Upper lobe of right lung (tissue), 1 donor: ENCODE results near the gene TSPEAR. TPM values are rescaled to one million over a fixed set of nuclear protein-coding genes. Genes with fewer than 3 reads are reported as not detected.
A peak's percentile ranks its signal among the peaks of the same experiment; 100 is the strongest.
"Not testable (repeated sequence)": the region's sequence is repeated elsewhere in the genome, so short reads cannot be mapped to it uniquely, and the experiment has no call there.

Experiments
- ATAC-seq: fragments of 200-7000 bp; cut with Tn5 transposase; one replicate; pipeline ENCODE4 v1.9.1; 2020; ENCODE audit warnings: mild to moderate bottlenecking, moderate library complexity
- DNase-seq: peaks from one replicate; pipeline ENCODE4 v3.0.0-alpha.2; 2020
- H3K27ac ChIP-seq: fragments of 200-600 bp; one replicate; pipeline ENCODE4 v1.8.0; 2022
- H3K27me3 ChIP-seq: fragments of 200-600 bp; one replicate; pipeline ENCODE4 v1.8.0; 2022; ENCODE audit warnings: mild to moderate bottlenecking
- H3K36me3 ChIP-seq: fragments of 200-600 bp; one replicate; pipeline ENCODE4 v1.8.0; 2022
- H3K4me1 ChIP-seq: fragments of 200-600 bp; one replicate; pipeline ENCODE4 v1.8.0; 2022
- H3K4me3 ChIP-seq: fragments of 200-600 bp; one replicate; pipeline ENCODE4 v1.8.0; 2022; ENCODE audit warnings: mild to moderate bottlenecking
- H3K9me3 ChIP-seq: fragments of 200-600 bp; one replicate; pipeline ENCODE4 v1.8.0; 2022
- intact Hi-C: fragments of 100-400 bp; cut with DNase I; formaldehyde crosslinking; loops from one replicate; pipeline ENCODE4 v1.11.0; 2022
- total RNA-seq: library from RNA; stranded (reverse); fragmentation: NEBNext Ultra II Directional; extraction: Animal tissue kit (Norgen Biotek cat#: 25700); gene quantifications from one replicate; pipeline ENCODE4 v1.2.1, GENCODE V29; 2021
- TF ChIP-seq, protein P1 (sequence below): fragments of 200-600 bp; IDR thresholded peaks from one replicate; pipeline ENCODE4 v1.8.0; 2022; ENCODE audit warnings: antibody characterized with exemption
- donor health status: DM: no; HTN: yes; CAD: no; lungs with severe emphysema.

TSPEAR gene
- total RNA-seq, 1 donor from 2014 or later: 0.23 TPM

DNA sequence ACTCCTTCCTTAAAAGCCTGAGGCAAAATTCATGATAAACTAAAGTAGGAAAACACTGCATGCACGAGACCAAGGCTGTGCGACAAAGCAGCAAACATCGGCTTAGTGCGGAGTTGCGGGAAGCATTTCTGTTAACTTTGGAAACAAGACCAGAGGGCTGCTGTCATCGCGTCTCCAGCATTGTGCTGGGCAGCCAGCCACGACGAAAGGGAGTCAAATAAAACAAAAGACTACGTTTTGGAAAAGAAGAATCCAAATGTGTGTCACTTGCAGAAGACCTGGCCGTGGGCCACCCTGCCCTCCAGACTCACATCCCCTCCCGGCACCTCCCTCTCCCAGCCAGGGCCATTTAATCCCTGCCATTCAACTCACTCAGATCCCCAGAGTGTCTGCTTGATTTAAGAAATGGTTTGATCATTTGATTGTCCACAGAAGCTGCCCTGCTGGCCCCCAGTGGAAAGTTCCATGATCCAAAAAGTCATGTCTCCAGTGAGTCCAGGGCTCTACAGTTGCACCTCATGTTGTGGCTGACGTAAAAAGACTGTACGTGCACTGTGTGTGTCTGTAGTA is 67.5 kb downstream of the TSPEAR start:
- DNase-seq (no peak), ATAC-seq (no peak)
- TF ChIP-seq, protein P1, sequence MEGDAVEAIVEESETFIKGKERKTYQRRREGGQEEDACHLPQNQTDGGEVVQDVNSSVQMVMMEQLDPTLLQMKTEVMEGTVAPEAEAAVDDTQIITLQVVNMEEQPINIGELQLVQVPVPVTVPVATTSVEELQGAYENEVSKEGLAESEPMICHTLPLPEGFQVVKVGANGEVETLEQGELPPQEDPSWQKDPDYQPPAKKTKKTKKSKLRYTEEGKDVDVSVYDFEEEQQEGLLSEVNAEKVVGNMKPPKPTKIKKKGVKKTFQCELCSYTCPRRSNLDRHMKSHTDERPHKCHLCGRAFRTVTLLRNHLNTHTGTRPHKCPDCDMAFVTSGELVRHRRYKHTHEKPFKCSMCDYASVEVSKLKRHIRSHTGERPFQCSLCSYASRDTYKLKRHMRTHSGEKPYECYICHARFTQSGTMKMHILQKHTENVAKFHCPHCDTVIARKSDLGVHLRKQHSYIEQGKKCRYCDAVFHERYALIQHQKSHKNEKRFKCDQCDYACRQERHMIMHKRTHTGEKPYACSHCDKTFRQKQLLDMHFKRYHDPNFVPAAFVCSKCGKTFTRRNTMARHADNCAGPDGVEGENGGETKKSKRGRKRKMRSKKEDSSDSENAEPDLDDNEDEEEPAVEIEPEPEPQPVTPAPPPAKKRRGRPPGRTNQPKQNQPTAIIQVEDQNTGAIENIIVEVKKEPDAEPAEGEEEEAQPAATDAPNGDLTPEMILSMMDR: no peak
- no peaks in the 10 kb centered on the region for H3K27me3 ChIP-seq
- H3K4me3 ChIP-seq: no peak overlapping the region
- peaks cover 9% of the 10 kb centered on the region for H3K9me3 ChIP-seq
- intact Hi-C loops: loop anchor here (5.0 kb wide), 1 partner anchor 217 kb away; no protein-coding TSS in a partner anchor
- no peaks in the 10 kb centered on the region for H3K36me3 ChIP-seq
- no peak overlapping the region for H3K27ac ChIP-seq
- H3K4me1 ChIP-seq: no peaks in the 10 kb centered on the region

DNA sequence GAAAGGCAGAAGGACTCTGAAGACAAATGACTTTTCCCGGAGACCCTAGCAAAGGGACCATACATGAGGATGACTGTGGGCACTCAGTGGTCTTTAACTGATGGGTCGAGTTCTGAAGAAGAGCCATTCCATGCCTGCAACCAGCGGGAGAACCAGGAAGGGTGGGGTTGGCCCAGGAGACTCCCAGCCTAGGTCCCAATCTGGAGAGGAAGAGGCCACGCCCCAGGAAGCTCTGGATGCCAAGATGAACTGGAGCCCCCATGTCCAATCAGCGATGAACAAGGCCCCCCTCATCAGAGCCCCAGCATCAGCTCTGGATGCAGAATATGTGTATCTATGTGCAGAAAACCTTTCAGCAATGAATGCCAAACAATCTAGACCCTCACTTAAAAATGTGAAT is 70.6 kb downstream of the TSPEAR start:
- ATAC-seq (no peak), DNase-seq (no peak)
- no peak overlapping the region for H3K27ac ChIP-seq
- peaks cover 9% of the 10 kb centered on the region for H3K9me3 ChIP-seq
- no peaks in the 10 kb centered on the region for H3K4me1 ChIP-seq
- intact Hi-C loops: loop anchor here (5.0 kb wide), 1 partner anchor 213 kb away; no protein-coding TSS in a partner anchor
- no peak overlapping the region for H3K4me3 ChIP-seq
- H3K27me3 ChIP-seq: no peaks in the 10 kb centered on the region
- no peaks in the 10 kb centered on the region for H3K36me3 ChIP-seq
- TF ChIP-seq, protein P1: no peak

DNA sequence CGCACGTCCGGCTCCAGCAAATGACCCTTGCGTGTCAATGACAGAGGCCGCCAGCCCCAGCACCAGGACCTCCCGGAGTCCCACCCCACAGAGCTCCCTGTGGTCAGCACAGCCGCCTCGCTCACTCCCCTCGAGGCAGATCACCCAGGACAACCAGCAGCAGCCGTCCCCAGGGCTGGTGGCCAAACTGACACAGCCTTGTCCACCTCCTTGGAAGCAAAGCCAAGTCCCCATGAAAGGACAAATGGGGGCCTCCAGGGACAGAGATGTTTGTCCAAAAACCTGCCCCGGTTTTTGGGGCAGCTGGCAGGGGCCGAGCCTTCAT is 72.1 kb downstream of the TSPEAR start:
- no peaks in the 10 kb centered on the region for H3K4me1 ChIP-seq
- H3K9me3 ChIP-seq: no peaks in the 10 kb centered on the region
- DNase-seq: no peak
- H3K4me3 ChIP-seq: no peak overlapping the region
- TF ChIP-seq, protein P1: no peak
- no peaks in the 10 kb centered on the region for H3K27me3 ChIP-seq
- intact Hi-C loops: no loop called here
- H3K27ac ChIP-seq: no peak overlapping the region
- ATAC-seq: no peak
- no peaks in the 10 kb centered on the region for H3K36me3 ChIP-seq

DNA sequence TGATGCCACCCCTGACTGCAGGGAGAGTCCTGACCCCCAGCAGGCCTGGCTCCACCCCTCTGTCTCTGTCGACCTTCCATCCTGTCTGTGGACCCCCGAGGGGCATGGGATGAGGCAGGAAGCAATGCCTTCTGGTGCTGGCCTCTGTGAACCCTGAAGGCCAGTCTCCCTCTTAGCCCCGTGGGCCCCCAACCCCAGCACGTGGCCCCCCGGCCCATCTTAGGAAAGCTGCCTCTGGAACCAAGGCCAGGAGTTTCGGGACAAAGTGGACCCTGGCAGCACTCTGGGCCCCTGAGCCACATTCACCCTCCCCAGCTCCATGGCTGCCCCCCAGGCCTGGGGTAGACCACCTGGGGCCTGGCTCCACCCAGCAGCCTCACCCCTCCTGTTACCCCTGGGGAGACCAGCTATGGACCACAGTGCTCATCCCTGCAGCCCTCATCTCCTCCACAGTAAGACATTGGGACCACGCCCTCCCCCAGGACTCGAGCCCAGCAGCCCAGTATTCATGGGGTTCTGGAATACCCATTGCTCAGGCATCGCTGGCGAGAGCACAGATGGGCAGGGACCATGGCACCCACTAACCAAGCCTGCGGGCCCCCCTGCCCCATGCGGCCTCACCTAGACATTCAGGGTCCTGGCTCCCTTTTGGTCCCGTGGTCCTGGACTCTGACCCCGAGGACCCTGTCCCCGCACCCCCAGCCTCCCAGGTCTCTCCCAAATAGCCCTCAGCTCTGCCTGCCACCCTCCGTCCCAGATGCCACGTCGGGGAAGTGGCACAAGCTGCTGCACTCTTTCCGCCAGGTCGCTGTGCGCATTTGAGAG is 72.7 kb downstream of the TSPEAR start:
- ATAC-seq: peak; percentile 19
- H3K9me3 ChIP-seq, H3K36me3 ChIP-seq, H3K4me3 ChIP-seq, H3K4me1 ChIP-seq, intact Hi-C loops, H3K27me3 ChIP-seq, DNase-seq, H3K27ac ChIP-seq: not testable (repeated sequence)

DNA sequence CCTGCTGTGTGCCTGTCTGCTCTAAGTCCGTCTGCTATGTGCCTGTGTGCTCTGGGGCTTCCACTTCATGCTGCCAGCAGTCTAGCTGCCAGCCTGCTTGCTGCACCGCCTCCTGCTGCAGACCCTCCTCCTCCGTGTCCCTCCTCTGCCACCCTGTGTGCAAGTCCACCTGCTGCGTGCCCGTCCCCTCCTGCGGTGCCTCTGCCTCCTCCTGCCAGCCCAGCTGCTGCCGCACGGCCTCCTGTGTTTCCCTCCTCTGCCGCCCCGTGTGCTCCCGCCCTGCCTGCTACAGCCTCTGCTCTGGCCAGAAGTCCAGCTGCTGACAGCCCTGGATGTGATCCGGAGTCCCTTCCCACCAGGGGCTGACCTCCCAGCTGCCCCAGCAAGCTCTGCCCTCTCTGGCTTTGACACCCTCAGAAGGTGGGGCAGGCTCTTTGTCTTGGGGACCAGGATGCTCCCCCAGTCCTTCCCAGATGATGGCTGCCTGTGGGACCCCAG is 73.5 kb downstream of the TSPEAR start:
- DNase-seq, H3K36me3 ChIP-seq, H3K9me3 ChIP-seq, H3K4me1 ChIP-seq, H3K27ac ChIP-seq, H3K27me3 ChIP-seq, H3K4me3 ChIP-seq, intact Hi-C loops: not testable (repeated sequence)
- peak; percentile 8 for ATAC-seq

DNA sequence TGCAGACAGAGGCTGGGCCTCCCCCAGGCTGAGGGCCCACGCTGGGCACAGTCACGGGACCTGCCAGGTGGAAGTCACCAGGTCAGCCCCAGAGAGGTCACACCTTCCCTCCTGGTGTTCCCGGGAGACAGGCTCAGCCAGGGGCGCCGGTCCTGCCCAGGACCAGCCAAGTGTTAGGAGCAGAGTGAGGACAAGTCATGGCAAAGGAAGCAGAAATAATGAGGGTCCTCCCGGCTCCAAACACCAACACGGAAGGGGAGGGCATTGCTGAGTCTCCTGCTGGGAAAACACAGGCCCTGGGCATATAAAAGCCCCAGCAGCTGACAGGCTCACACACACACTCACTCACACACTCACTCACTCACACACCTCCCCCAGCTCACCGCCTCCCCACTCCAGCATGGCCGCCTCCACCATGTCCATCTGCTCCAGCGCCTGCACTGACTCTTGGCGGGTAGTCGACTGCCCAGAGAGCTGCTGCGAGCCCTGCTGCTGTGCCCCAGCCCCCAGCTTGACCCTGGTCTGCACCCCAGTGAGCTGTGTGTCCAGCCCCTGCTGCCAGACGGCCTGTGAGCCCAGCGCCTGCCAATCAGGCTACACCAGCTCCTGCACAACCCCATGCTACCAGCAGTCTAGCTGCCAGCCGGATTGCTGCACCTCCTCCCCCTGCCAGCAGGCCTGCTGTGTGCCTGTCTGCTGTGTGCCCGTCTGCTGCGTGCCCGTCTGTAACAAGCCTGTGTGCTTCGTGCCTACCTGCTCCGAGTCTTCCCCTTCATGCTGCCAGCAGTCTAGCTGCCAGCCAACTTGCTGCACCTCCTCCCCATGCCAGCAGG is 74.1 kb downstream of the TSPEAR start, which contains the start of gene KRTAP10-10:
KRTAP10-10 (plus strand) TSS at position 339 of the 833 bp plus-strand sequence; CDS start at position 401, 62 bp downstream.
- H3K36me3 ChIP-seq: no peaks in the 10 kb centered on the region
- peak; percentile 21 for ATAC-seq
- no peak for DNase-seq

More for the DNA sequence above, 74.1 kb downstream of the TSPEAR start, which contains the start of gene KRTAP10-10:
- Histone ChIP-seq H3K4me1 (no peaks in the 10 kb centered on the region), H3K27ac (no peak within 1 kb of the TSS), H3K27me3 (no peaks in the 10 kb centered on the region), H3K4me3 (no peak within 1 kb of the TSS), H3K9me3 (no peaks in the 10 kb centered on the region)
- intact Hi-C loops: no loop called here
- TF ChIP-seq, protein P1: no peak
